Caki2 (cell line): Measurements from ENCODE around the gene DDX10. TPM values are rescaled to one million over a fixed set of nuclear protein-coding genes. Genes with fewer than 3 reads are reported as not detected.
"Not testable (repeated sequence)": the region's sequence is repeated elsewhere in the genome, so short reads cannot be mapped to it uniquely, and the experiment has no call there.

Experiments used
- DNase-seq: peaks from one replicate; pipeline ENCODE4 v3.0.0-alpha.2; 2015; ENCODE audit warnings: low read depth
- in situ Hi-C: cut with HindIII; loops from 2 replicates; pipeline ENCODE4 v1.10.0; 2016; ENCODE audit warnings: low sequenced_read_pairs, low pct_unique_long_range_greater_than_20kb, mixed read lengths
- total RNA-seq: library from RNA; depleted of rRNA; stranded (reverse); fragments of >200 nt; shearing (Covaris generic); gene quantifications from 2 replicates; pipeline ENCODE4 v1.2.3, GENCODE V29; 2014; ENCODE audit warnings: low replicate concordance

DDX10 gene
- total RNA-seq, 1 experiment from 2014 or later, result 11.2 TPM

- no peak for DNase-seq
- in situ Hi-C loops, result no loop called here
Measured at GRCh38 chr11:108743851-108744250, 79.0 kb downstream of the DDX10 start.

DNA sequence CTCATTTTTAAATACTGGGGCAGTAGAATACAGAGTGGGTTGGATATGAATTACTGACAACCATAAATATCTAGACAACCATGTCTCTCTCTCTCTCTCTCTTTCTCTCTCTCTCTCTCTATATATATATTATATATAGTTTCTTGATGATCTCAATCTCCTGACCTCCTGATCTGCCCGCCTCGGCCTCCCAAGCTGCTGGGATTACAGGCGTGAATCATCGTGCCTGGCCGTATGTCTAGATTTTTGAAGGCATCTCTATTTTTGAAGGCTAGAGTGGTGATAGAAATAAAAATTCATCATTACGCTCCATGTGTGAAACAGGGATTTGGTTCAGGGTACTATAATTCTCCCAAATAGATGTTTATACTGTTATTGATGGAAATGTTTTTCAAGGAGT is 84.1 kb downstream of the DDX10 start:
- in situ Hi-C loops, result no loop called here
- no peak for DNase-seq

DNA sequence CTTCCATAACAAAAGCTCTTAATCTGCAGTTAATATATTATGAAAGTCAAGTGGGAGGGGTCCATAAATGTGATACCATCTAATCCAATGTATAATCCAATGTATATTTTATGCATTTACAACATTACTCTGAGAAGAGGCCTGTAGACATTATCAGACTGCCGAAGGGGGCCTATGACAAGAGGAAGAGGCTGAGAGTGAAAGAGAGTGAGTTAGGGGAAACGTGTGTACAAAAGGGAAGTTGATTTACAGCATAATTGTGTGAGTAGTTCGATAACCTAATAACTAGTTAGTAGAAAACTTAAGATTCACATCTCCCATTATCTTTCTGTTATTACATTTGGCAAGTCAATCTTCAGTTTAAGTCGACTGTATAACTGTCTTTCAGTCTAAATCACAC is 86.6 kb downstream of the DDX10 start:
- DNase-seq, result no peak
- in situ Hi-C loops, result no loop called here

DNA sequence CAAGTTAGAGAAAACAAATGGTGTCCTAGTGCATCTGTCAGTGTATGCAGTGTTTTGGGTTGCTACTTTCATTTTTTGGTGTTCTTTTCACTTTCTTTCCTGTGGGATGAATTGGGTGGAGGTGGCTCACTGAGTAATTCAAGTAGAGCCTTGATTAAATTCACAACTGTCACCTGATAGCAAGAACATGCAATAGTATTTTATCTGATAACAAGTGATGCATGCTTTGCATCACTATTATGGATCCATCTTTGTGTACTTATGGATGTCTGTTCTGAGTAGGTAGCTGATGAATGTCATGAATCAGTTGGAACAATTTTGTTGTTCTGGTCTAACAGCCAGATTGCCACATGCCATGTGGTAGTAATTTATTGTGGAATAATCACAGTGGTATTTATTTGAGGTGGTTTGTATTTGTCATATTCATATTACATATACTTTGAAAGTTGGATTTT is 87.5 kb downstream of the DDX10 start:
- DNase-seq, result no peak
- in situ Hi-C loops, result no loop called here

- in situ Hi-C loops, result no loop called here
- DNase-seq, result no peak
Measured at GRCh38 chr11:108754901-108755625, 90.2 kb downstream of the DDX10 start.

GRCh38 chr11:108757630-108758029 is 92.8 kb downstream of the DDX10 start:
- in situ Hi-C loops, result no loop called here
- DNase-seq, result no peak

DNA sequence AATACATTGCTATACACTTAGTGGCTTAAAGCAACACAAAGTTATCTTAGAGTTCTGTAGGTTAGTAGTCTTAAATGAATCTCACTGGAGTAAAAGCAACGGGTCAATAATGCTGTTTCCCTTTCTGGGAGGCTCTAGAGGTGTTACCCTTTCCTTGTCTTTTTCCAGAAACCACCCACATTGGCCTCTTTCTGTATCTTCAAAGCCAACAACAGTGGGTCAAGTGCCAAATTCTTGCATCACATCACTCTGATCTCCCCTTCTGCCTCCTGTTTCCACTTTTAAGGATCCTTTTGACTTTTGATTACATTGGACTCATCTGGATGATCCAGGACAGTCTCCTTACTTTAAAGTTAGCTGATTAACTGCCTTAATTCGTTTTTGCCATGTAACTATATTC is 93.6 kb downstream of the DDX10 start:
- in situ Hi-C loops, result no loop called here

DNA sequence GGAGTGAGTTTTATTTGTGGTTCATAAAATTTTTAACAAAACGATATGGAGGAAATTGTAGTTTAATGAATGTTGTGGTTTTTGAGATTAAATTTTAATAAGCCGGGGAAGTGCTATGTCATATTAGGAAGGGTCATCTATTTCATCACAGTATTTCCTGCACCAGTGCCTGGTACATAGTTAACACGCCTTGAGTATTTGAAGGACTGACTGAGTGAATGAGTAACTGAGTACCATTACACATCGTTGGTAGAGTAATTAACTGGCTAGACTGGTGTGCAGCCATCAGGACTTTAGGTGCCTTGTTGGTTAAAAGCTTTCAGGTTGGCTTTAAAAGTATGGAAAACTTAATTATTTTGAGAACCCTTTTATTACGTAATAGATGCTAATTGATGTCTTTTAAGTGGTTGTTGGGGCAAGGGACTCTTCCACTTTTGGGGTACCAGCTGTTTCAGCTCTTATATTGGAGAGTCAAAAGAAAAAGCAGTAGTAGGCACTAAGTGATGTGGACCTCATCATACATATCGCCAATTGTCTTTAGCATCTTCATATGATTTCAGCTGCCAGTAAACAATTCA is 101.8 kb downstream of the DDX10 start:
- in situ Hi-C loops, result no loop called here
- DNase-seq, result no peak

More for the DNA sequence above, 93.6 kb downstream of the DDX10 start:
- DNase-seq, result no peak

GRCh38 chr11:108768370-108768769 is 103.5 kb downstream of the DDX10 start:
- in situ Hi-C loops, result no loop called here
- DNase-seq, result no peak

DNA sequence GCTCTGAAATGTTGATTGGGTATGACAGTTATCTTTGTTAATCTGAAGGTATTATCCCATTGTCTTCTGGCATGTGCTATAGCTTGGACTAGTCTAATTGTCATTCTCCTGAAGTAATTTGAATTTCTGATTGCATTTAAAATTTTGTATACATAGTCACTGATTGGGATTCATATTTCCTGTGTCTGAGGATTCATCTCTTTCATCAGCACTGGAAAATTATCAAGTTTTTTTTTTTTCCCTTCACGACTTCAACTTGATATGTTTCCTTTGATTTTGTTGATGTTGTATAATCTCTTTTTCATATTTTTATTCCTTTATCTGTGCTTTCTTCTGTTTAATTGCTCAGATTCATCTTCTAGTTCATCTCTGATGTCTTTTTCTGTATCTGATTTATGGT is 104.1 kb downstream of the DDX10 start:
- in situ Hi-C loops, result no loop called here
- DNase-seq, result no peak

GRCh38 chr11:108774037-108774730 is 109.3 kb downstream of the DDX10 start:
- in situ Hi-C loops, result no loop called here

GRCh38 chr11:108775324-108775723 is 110.5 kb downstream of the DDX10 start:
- no peak for DNase-seq
- in situ Hi-C loops, result no loop called here

More at GRCh38 chr11:108774037-108774730, 109.3 kb downstream of the DDX10 start:
- no peak for DNase-seq

DNA sequence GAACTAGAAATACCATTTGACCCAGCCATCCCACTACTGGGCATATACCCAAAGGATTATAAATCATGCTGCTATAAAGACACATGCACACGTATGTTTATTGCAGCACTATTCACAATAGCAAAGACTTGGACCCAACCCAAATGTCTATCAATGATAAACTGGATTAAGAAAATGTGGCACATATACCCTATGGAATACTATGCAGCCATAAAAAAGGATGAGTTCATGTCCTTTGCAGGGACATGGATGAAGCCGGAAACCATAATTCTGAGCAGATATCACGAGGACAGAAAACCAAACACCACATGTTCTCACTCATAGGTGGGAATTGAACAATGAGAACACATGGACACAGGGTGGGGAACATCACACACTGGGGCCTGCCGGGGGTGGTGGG is 114.3 kb downstream of the DDX10 start:
- DNase-seq, in situ Hi-C loops: not testable (repeated sequence)

DNA sequence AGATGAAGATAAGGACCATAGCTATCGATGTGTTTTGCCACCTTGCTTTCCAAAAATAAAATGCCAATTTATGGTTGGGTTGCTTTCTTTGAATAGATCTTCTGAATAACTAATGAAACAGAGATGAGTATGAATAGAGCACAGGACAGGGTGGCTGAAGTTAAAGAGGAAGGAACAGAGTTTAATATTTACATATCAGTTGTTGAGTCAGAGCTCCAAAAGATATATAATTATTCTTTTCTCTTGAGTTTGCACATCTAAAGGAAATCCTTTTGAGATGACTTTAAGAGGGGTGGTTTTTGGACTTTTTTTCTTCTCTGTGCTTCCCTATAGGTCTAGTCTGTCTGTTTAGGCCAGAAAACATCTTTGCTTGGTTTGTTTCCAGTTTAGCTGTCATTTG is 115.2 kb downstream of the DDX10 start:
- DNase-seq, result no peak
- in situ Hi-C loops, result no loop called here

GRCh38 chr11:108781946-108782345 is 117.1 kb downstream of the DDX10 start:
- no peak for DNase-seq
- in situ Hi-C loops, result no loop called here

- DNase-seq, result no peak
- in situ Hi-C loops, result no loop called here
Measured at GRCh38 chr11:108786281-108786990, 121.6 kb downstream of the DDX10 start.

DNA sequence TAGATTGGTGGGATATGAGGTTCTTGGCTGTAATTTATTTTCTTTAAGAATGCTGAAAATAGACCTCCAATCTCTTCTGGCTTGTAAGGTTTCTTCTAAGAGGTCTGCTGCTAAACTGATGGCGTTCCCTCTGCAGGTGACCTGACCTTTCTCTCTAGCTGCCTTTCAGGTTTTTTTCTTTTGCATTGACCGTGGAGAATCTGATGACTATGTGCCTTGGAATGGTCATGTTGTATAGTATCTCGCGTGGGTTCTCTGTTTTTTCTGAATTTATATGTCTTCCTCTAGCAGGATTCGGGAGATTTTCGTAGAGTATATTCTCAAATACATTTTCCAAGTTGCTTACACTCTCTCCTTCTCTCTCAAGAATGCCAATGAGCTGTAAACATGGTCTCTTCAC is 122.2 kb downstream of the DDX10 start:
- in situ Hi-C loops, result no loop called here
- DNase-seq, result no peak

- DNase-seq, result no peak
- in situ Hi-C loops, result no loop called here
Measured at GRCh38 chr11:108788565-108789199, 123.8 kb downstream of the DDX10 start.
